HG03521 (cell line): Measurements from ENCODE around the gene WDPCP.
"Not testable (repeated sequence)": the region's sequence is repeated elsewhere in the genome, so short reads cannot be mapped to it uniquely, and the experiment has no call there.

Experiments used
- ATAC-seq: cut with Tn5 transposase; IDR thresholded peaks from one replicate; pipeline ENCODE4 v1.9.1; 2021; ENCODE audit warnings: mild to moderate bottlenecking, moderate library complexity; ENCODE audit not compliant: unreplicated experiment

WDPCP gene

DNA sequence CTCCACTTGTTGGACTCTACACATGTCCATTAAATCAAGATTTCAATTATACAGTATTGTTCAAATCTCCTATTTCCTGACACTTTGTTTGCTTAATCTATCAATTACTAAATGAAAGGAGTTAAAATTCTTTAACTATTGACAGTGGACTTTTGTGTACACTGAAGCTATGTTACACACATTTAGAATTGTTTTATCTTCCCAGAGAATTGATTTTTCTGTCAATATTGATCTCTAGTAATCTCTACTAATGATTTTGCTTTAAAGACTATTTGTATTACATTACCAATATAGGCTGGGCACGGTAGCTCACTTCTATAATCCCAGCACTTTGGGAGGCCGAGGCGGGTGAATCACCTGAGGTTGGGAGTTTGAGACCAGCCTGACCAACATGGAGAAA is 215.7 kb downstream of the WDPCP start:
- ATAC-seq: no peak

DNA sequence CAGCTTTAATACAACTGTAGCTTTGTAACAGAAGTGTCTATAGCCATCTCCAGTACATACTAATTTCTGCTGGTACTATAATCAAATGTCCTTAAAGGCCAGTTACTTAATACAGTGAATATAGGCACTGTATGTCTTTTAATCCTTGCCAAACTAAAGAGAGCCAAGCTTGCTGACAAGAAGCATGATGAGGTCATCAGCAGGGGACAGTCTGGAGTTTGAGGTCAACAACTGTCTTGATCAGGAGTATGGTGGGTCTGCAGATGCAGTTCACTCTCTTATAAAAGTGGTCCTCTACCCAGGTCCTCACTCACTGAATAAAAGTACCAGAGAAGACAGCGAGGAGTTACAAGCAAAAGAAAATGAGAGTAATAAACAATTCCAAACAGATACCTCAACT is 219.1 kb downstream of the WDPCP start:
- ATAC-seq: no peak

DNA sequence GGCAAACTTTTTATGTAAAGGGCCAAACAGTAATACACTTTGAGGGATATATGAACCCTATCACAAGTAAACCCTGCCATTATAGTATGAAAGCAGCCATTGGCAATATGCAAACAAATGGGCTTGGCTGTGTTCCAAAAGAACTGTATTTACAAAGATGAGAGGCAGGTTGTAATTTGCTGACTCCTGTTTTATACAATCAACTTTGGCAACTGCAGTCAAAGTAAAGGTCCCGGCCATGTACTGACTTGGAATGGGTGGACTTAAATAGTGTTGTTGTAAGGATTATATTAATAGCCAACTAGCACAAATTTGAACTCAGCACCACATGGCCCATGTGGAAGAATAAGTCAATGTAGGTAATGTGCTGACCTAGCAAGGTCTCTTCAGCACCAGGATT is 223.4 kb downstream of the WDPCP start:
- ATAC-seq: no peak

DNA sequence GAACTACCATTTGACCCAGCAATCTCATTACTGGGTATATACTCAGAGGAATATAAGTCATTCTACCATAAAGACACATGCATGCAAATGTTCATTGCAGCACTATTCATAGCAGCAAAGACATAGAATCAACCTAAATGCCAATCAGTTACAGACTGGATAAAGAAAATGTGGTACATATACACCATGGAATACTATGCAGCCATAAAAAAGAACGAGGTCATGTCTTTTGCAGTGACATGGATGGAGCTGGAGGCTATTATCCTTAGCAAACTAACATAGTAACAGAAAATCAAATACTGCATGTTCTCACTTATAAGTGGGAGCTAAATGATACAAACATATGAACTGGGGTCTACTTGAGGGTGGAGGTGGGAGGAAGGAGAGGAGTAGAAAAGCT is 230.6 kb downstream of the WDPCP start:
- not testable (repeated sequence) for ATAC-seq

DNA sequence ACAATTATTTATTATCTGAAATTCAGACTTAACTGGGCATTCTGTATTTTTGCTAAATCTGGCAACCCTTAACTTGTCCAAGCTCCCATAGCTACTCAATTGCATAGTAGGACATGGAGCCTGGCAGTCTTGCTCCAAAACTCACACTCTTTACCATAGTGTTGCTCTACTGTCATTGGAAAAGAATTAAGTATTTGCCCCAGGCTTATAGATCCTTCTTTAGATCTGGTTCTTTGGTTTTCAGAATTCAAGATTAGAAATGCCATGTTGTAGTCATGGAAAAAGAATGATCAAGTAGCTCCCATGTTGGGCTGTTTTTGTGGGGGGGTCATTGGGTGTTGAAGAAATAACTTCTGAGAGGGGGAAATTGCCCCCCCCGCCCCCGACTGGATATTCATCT is 240.9 kb downstream of the WDPCP start:
- no peak for ATAC-seq

DNA sequence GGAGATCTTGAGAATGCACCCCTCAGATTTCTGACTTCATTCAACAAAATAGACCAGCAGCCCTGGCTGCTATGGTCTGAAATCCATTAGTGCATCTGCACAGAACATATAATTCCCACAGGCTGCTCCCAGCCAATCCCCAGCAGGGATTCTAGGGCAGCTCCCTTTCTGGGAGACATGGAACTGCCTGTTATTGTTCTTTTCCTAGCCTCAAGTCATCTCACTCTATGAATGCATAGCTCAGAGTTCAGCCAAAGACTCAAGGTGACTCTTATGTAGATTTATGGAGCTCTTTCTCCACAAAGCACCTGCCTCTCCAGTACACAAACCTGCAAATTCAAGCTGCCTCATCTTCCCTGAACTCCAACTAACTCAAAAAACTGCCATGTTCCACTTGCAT is 241.9 kb downstream of the WDPCP start:
- no peak for ATAC-seq

DNA sequence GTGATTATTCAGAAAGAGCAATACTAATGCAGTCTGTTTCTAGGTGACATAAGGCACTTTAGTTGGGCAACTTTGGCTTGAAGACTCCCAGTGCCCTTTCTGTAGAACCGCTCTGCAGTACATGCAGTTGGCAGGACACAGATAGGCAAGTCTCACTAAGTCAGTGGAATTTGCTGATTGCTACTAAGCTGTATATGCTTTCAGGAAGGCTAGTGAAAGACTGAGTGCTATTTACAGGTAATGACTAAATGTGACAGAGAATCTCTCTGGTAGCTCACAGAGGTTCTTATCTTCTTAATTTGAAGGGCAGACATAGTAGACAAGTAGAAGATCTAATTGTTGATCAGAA is 243.0 kb downstream of the WDPCP start:
- no peak for ATAC-seq

DNA sequence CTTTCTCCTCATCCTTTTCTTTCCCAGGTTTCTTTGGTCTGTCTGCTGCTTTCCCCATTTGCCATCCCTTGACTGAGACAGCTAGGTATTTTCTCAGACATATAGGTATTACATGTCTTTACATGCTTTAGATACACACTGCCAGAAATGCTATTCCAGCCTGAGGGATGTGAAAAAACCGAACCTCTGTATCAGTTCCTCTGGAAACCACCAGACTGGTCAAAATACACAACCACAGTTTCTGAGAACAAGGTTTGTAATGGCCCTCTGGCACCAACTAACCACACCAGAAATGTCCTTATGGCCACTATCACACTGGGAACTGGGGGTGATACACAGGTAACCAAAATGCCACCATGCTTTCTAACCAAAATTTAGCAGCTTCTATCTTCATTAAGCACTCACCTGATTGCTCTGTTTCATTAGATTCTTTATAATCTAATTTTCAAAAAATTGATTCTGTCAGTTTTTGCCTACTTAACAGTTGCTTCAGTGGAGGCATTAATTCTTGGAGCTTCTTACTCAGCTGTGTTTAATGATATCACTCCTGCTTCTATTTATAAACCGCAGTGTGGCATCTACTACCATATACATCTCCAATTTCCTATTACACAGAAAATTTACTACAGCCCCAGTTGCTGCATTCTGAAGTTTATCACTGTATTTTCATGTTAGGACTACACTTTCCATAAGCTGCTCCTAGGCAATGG is 243.5 kb downstream of the WDPCP start:
- ATAC-seq: no peak

DNA sequence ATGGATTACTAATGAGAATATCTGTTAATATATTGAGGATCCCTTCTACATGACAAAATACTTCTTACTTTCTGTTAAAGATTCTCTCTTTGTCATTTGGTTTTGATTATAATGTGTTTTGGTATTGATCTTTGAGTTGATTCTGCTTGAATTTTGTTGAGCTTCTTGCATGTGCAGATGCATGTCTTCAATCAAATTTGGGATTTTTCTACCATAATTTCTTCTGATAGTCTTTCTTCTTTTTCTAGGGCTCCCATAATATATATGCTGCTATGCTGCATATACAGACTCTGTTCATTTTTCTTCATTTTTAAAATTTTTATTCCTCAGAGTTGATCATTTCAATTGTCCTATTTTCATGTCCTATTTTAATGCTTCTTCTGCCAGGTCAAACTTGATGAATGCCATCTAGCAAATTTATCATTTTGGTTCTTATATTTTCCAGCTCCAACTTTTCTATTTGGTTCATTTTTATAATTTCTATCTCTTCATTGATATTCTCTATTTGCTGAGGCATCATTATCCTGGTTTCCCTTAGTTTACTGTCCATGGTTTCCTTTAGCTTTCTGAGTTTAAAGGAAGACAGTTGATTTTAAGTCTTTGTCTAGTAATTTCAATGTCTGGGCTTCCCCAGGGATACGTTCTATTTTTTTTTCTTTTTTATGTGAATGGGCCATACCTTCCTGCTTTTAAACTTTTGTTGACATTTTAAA is 244.7 kb downstream of the WDPCP start:
- no peak for ATAC-seq

DNA sequence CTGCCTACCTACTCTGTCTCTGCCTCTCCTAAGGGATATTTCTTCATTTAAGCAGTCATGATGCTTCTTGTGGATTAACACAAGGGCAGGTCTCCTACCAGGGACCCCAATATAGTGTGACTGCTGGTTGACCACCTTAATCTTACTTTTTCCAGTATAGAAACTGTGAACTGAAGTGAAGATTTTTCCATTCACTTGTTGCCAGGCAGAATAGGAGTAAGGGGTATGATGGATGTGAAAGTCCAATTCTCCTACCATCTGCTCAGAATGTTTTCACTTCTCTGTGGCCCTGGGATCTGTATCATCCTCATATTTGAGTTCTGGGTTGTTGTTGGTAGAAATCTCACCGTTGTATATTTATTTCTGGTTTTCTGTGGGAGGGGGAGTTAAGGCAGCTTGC is 247.8 kb downstream of the WDPCP start:
- ATAC-seq: no peak

DNA sequence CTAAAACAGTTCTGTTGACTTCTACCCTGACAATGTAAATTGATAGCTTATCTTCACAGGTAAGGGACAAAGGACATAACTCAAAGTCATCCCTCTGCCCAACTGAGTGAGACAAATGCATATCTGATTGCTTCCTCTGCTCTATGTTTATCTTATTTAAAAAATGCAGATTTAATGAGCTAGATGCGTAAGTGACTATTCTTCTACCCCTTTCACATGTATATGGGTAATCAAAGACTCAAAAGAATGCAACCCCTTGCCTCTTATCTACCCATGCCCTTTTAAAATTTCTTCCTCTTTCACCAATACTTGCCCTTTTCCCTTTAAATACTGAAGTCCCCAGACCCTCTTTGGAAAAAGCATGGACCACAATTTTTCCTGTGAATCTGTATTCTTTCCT is 253.4 kb downstream of the WDPCP start:
- no peak for ATAC-seq

DNA sequence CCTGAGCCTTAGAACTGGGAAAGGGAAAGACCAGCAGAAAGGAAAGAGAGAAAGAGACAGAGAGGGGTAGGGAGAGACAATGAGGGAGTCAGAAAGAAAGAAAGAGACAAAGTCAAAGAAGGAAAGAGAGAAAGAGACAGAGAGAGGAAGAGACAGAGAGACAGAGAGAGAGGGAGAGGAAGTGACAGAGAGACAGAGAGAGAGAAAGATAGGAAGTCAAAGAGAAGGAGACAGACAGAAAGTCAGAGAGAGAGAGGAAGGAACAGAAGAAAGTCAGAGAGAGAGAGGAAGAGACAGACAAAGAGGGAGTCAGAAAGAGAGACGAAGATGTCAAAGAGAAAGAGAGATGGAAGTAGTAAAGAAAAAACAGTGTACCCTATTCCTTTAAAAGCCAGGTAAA is 261.8 kb downstream of the WDPCP start:
- no peak for ATAC-seq

DNA sequence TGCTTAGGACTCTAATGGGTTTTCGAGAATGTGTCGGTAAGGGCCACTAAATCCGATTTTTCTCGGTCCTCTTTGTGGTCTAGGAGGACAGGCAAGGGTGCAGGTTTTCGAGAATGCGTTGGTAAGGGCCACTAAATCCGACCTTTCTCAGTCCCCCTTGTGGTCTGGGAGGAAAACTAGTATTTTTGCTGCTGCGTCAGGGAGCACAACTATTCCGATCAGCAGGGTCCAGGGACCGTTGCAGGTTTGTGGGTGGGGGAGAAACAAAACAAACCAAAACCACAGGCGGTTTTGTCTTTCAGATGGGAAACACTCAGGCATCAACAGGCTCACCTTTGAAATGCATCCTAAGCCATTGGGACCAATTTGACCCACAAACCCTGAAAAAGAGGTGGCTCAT is 264.6 kb downstream of the WDPCP start:
- ATAC-seq: not testable (repeated sequence)

DNA sequence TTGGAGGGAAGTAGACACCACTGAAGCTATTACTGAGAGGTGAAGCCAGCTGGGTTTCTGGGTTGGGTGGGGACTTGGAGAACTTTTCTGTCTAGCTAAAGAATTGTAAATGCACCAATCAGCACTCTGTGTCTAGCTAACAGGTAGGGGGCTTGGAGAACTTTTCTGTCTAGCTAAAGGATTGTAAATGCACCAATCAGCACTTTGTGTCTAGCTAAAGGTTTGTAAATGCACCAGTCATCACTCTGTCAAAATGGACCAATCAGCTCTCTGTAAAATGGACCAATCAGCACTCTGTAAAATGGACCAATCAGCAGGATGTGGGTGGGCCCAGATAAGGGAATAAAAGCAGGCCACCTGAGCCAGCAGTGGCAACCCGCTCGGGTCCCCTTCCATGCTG is 266.3 kb downstream of the WDPCP start:
- ATAC-seq: not testable (repeated sequence)

DNA sequence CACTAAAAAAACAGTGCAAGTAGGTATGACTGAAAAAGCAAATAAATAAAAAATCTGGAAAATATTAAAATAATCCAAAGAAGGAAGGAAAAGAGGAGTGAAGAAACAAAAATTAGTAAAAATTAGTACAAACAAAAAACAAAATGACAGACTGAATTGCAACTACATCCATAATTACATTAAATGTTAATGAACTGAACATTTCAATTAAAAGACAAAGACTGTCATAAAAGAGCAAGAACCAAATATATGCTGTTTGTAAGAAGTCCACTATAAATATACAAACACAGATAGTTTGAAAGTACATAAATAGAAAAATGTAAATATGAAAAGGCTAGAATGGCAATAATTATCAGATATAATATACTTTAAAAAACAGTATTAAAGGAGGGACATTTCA is 267.6 kb downstream of the WDPCP start:
- no peak for ATAC-seq

DNA sequence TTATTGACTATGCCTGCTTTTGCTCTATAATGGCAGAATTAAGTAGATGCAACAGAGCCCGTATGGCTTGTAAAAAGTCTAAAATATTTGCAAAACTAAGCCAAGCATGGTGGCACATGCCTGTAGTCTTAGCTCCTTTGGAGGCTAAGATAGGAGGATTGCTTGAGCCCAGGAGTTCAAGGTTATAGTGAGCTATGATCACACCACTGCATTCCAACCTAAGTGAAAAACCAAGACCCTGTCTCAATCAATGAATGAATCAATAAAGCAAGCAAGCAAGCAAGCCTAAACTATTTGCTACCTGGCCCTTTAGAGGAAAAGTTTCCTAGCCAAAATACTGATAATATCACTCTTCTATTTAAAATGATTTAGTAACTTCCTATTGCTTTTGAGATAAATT is 277.7 kb downstream of the WDPCP start:
- ATAC-seq: no peak

DNA sequence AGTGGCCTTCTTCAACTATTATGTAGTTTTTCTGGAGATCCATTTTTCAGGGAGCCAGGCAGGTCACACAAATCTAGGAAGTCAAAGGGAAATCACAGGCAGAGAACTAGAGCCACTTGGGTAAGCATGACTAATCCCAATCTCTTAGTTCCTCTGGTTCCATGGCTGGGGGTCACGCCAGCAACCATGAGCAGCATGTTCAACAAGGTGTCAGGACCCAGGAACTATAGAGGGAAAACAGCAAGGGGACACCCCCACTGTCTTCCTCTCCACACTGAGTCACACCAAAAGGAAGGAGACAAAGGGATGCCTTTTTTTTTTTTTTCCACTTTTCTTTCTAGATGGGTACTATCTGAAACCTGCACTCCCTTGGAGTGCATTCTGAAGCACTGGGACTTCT is 286.8 kb downstream of the WDPCP start:
- no peak for ATAC-seq

DNA sequence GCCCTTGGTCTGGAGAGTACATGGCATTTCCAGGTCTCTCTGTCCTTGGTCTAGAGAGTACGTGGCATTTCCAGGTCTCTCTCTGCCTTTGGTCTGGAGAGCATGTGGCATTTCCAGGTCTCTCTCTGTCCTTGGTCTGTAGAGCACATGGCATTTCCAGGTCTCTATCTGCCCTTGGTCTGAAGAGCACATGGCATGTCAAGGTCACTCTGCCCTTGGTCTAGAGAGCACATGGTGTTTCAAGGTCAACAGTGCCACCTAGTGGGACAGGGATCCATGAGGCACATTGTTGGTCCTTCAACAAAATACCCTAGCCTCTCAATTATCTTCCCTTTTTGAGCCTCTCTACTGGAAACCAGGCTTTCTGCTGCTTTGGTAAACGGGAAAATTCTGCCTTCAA is 287.4 kb downstream of the WDPCP start:
- ATAC-seq: no peak

DNA sequence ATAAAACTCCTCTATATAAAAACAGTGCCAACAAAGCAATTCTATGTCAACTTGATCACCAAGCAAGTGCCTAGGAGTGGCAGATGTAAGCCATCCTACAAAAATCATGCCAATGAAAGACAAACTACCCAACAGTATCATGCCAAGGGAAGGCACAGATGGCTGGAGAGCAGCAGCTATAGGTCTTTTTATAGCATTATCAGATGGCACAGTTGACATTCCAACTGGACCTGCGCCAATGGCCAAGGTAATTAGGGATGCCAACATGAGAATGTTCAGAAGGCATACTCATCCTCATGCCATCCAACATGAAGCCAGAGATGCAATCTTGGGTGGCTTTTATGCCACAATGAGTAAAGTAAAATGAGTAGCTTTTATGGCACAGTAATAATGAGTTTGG is 300.3 kb downstream of the WDPCP start:
- no peak for ATAC-seq

DNA sequence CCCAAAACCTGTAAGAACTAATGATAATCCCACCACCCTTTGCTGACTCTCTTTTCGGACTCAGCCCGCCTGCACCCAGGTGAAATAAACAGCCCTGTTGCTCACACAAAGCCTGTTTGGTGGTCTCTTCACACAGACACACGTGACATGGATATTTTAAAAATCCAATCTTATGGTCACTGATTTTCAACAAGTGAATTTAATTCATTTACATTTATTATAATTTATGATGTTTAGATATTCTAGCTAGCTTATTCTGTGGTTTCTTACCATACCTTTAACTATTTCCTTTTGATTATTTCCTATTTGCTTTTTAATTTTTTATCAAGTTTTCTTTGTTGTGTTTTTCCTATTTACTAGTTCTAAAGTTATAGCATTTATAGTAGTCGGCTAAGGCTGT is 301.8 kb downstream of the WDPCP start:
- not testable (repeated sequence) for ATAC-seq

DNA sequence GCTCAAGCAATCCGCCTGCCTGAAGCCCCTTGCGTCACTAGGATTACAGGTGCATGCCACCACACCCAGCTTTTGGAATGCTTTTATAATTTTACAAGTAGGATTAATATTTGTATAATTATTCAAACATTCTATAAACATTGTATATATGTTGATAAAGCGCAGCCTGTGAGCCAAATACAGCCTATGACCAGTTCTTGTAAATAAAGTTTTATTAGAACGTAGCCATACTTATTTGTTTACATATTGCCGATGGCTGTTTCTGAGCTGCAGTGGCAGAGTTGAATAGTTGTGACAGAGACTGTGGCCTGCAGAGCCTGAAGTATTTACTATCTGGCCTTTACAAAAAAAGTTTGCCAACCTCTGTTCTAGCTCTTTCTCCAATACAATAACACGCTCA is 305.0 kb downstream of the WDPCP start:
- no peak for ATAC-seq

DNA sequence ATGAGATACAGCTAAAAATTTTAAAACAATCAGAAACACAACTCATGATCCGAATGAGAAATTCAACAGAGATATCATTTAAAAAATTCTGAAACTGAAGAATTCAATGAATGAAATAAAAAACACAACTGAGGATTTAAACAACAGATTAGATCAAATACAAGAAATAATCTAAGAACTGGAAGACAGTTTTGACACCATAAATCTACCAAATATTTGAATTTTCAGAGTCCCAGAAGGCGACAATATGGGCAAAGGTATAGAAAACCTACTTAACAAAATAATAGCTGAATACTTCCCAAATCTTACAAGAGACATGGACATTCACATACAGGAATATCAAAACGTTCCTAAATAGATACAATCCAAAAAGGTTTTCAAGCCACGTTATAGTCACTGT is 315.7 kb downstream of the WDPCP start:
- ATAC-seq: no peak

DNA sequence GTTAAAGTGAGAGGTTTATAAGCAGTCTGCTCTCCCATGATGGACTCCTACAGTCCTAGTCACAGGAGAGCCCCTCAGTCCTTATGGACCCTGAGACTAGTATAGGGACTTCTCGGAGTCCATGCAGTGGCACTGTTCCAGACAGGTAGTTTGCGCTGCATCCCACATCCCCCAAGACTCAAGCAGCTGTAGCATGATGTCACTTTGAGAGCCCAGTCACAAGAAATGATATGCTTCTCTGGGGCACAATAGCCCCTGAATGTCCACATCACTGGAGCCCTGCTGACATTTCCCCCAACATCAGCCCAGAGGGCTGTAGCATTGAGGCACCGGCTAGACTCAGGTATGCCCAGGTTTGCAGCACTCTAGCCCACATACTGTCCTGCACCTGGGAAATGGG is 317.6 kb downstream of the WDPCP start:
- ATAC-seq: no peak
